GM19328 (cell line): ENCODE data around the gene GOLGA5.
"Not testable (repeated sequence)": the region's sequence is repeated elsewhere in the genome, so short reads cannot be mapped to it uniquely, and the experiment has no call there.

Experiments used
- ATAC-seq: cut with Tn5 transposase; IDR thresholded peaks from one replicate; pipeline ENCODE4 v1.9.1; 2021; ENCODE audit warnings: mild to moderate bottlenecking, moderate library complexity; ENCODE audit not compliant: unreplicated experiment

Gene GOLGA5

GRCh38 chr14:92793709-92794546 is at the start of gene GOLGA5:
Gene GOLGA5 (plus strand): TSS chr14:92794305. CDS start chr14:92797438, 3,133 bp downstream.
- peak; percentile 96 for ATAC-seq

GRCh38 chr14:92747701-92748258 is 46.3 kb upstream of the GOLGA5 start:
- no peak for ATAC-seq

- peak; percentile 65 for ATAC-seq
Observed at GRCh38 chr14:92748259-92749016, 45.7 kb upstream of the GOLGA5 start, which contains the start of gene LGMN. Gene LGMN (minus strand): TSS chr14:92748627. CDS start chr14:92732786, 15,841 bp downstream.

- not testable (repeated sequence) for ATAC-seq
Observed at GRCh38 chr14:92750222-92750728, 43.8 kb upstream of the GOLGA5 start.

GRCh38 chr14:92750994-92751400 is 43.1 kb upstream of the GOLGA5 start:
- no peak for ATAC-seq

GRCh38 chr14:92751819-92752218 is 42.3 kb upstream of the GOLGA5 start:
- ATAC-seq: no peak

- no peak for ATAC-seq
Observed at GRCh38 chr14:92753250-92753649, 40.9 kb upstream of the GOLGA5 start.

- ATAC-seq: no peak
Observed at GRCh38 chr14:92754966-92755365, 39.1 kb upstream of the GOLGA5 start.

GRCh38 chr14:92755495-92755894 is 38.6 kb upstream of the GOLGA5 start:
- ATAC-seq: no peak

- no peak for ATAC-seq
Observed at GRCh38 chr14:92756446-92756845, 37.7 kb upstream of the GOLGA5 start.

GRCh38 chr14:92759300-92759678 is 34.8 kb upstream of the GOLGA5 start:
- ATAC-seq: no peak

GRCh38 chr14:92759679-92760523 is 34.2 kb upstream of the GOLGA5 start:
- ATAC-seq: no peak

- no peak for ATAC-seq
Observed at GRCh38 chr14:92760524-92760805, 33.6 kb upstream of the GOLGA5 start.

- ATAC-seq: not testable (repeated sequence)
Observed at GRCh38 chr14:92763666-92764631, 30.2 kb upstream of the GOLGA5 start.

GRCh38 chr14:92768236-92768635 is 25.9 kb upstream of the GOLGA5 start:
- peak; percentile 96 for ATAC-seq

- no peak for ATAC-seq
Observed at GRCh38 chr14:92768795-92769194, 25.3 kb upstream of the GOLGA5 start.

GRCh38 chr14:92770484-92770883 is 23.6 kb upstream of the GOLGA5 start:
- ATAC-seq: no peak

GRCh38 chr14:92774572-92774971 is 19.5 kb upstream of the GOLGA5 start:
- no peak for ATAC-seq

- ATAC-seq: peak; percentile 87
Observed at GRCh38 chr14:92775292-92775691, 18.8 kb upstream of the GOLGA5 start.
